Endothelial cell of umbilical vein (primary cell): ENCODE data around the gene XYLB. TPM values are rescaled to one million over a fixed set of nuclear protein-coding genes. Genes with fewer than 3 reads are reported as not detected.

Experiments
- BruUV-seq: library from RNA; stranded (reverse); fragments of 400-500 nt; replicated peaks from 2 replicates; lab custom pipeline; 2021; lab: Mats Ljungman, UMichigan
- CTCF ChIA-PET: fragments of 300-600, 350-600 bp; sonication (Branson Sonifier 250); formaldehyde crosslinking; loops from one replicate; lab custom pipeline; 2021; ENCODE audit warnings: antibody characterized with exemption, inconsistent platforms; lab: Charles Lee
- POLR2A ChIA-PET: fragments of 300-600, 350-600 bp; sonication (Branson Sonifier 250); formaldehyde crosslinking; loops from one replicate; lab custom pipeline; 2021; ENCODE audit warnings: antibody characterized with exemption, inconsistent platforms; lab: Charles Lee
- DNase-seq: peaks from one replicate; pipeline ENCODE4 v3.0.0-alpha.2; 2011; ENCODE audit warnings: low read depth, low spot score
- FAIRE-seq: peaks from 2 replicates; lab custom pipeline; 2011; peaks lifted over from hg19 to GRCh38; lab: Jason Lieb, UNC
- H2AFZ ChIP-seq: 2 replicates; pipeline ENCODE4 v1.6.0; 2012; ENCODE audit warnings: low read depth, low read length, control low read depth, inconsistent platforms
- H3K27ac ChIP-seq: 2 replicates; pipeline ENCODE4 v1.5.1; 2011; ENCODE audit warnings: low read depth, mild to moderate bottlenecking, control low read depth, low read length, moderate library complexity; ENCODE audit not compliant: insufficient read depth
- H3K27me3 ChIP-seq, 2 experiments: 2 replicates each; pipeline versions ENCODE4 v1.6.0 to v1.6.1; 2011; ENCODE audit warnings: low read length in 2 of 2, mixed read lengths in 1 of 2; ENCODE audit not compliant: control insufficient read depth in 2 of 2, insufficient read depth in 2 of 2
- H3K36me3 ChIP-seq, 2 experiments: 2 replicates in 1 of 2; 3 replicates in 1 of 2; pipeline ENCODE4 v1.5.1; 2011; ENCODE audit warnings: low read length in 2 of 2, mild to moderate bottlenecking in 1 of 2, moderate library complexity in 1 of 2; ENCODE audit not compliant: control insufficient read depth in 2 of 2, insufficient read depth in 2 of 2; ENCODE audit errors: extremely low read depth in 1 of 2
- H3K4me1 ChIP-seq: 3 replicates; pipeline ENCODE4 v1.5.1; 2011; ENCODE audit warnings: mild to moderate bottlenecking, low read length; ENCODE audit not compliant: control insufficient read depth, insufficient read depth; ENCODE audit errors: extremely low read depth
- H3K4me2 ChIP-seq: 2 replicates; pipeline ENCODE4 v1.6.1; 2011; ENCODE audit warnings: low read length, control low read depth, mixed read lengths; ENCODE audit not compliant: insufficient read depth
- H3K4me3 ChIP-seq, 3 experiments: fragments of 200-600 bp in 1 of 3; sonication (generic), shearing (Covaris generic) in 1 of 3; replicated peaks in 1 of 3; 2 replicates each; pipeline ENCODE4 v1.5.1; 2011 to 2016; ENCODE audit warnings: control low read depth in 3 of 3, low read length in 3 of 3, mild to moderate bottlenecking in 2 of 3, inconsistent platforms in 1 of 3, low read depth in 1 of 3, moderate library complexity in 1 of 3; ENCODE audit not compliant: insufficient read depth in 1 of 3
- H3K79me2 ChIP-seq: 2 replicates; pipeline ENCODE4 v1.6.0; 2012; ENCODE audit warnings: low read length, inconsistent platforms; ENCODE audit not compliant: control insufficient read depth, insufficient read depth
- H3K9ac ChIP-seq: replicated peaks from 2 replicates; pipeline ENCODE3; 2011; ENCODE audit warnings: low read length, control low read depth; ENCODE audit not compliant: insufficient read depth; ENCODE audit errors: extremely low read depth
- H3K9me1 ChIP-seq: replicated peaks from 3 replicates; pipeline ENCODE4 v1.6.0; 2011; ENCODE audit warnings: mild to moderate bottlenecking, low read length; ENCODE audit not compliant: control insufficient read depth, insufficient read depth; ENCODE audit errors: extremely low read depth
- H3K9me3 ChIP-seq: replicated peaks from 2 replicates; pipeline ENCODE4 v1.5.1; 2012; ENCODE audit warnings: low read length, inconsistent platforms; ENCODE audit not compliant: control insufficient read depth, insufficient read depth
- H4K20me1 ChIP-seq: replicated peaks from 2 replicates; pipeline ENCODE3; 2011; ENCODE audit warnings: mild to moderate bottlenecking, low read length; ENCODE audit not compliant: control insufficient read depth, insufficient read depth; ENCODE audit errors: extremely low read depth
- CTCF ChIP-seq, 2 donors: IDR thresholded peaks; 1 replicate in 1 of 2; 2 replicates in 1 of 2; pipeline ENCODE4 v1.5.1; 2011; ENCODE audit warnings: low read length in 2 of 2, mild to moderate bottlenecking in 2 of 2, moderate library complexity in 2 of 2, control low read depth in 1 of 2, inconsistent platforms in 1 of 2, low read depth in 1 of 2; ENCODE audit not compliant: insufficient read depth in 1 of 2; ENCODE audit errors: extremely low read depth in 1 of 2
- EZH2 ChIP-seq: IDR thresholded peaks from 2 replicates; pipeline ENCODE4 v1.6.1; 2012; ENCODE audit warnings: borderline replicate concordance, low read depth, mild to moderate bottlenecking, moderate library complexity, low read length, inconsistent platforms; ENCODE audit not compliant: severe bottlenecking
- FOS ChIP-seq: IDR thresholded peaks from 2 replicates; pipeline ENCODE4 v1.6.1; 2011; ENCODE audit warnings: mild to moderate bottlenecking, low read length, moderate library complexity, borderline replicate concordance; ENCODE audit not compliant: insufficient read depth
- GATA2 ChIP-seq: IDR thresholded peaks from 2 replicates; pipeline ENCODE4 v1.7.0; 2011; ENCODE audit warnings: low read depth, mild to moderate bottlenecking, moderate library complexity, mixed read lengths, low read length; ENCODE audit not compliant: insufficient read length, insufficient read depth
- JUN ChIP-seq: IDR thresholded peaks from 2 replicates; pipeline ENCODE4 v1.6.1; 2011; ENCODE audit warnings: borderline replicate concordance, low read depth; ENCODE audit not compliant: insufficient read length, insufficient read depth
- MAX ChIP-seq: IDR thresholded peaks from 2 replicates; pipeline ENCODE4 v1.6.1; 2011; ENCODE audit not compliant: insufficient read depth, insufficient read length
- MYC ChIP-seq: IDR thresholded peaks from one replicate; pipeline ENCODE4 v1.6.1; 2011; ENCODE audit warnings: mild to moderate bottlenecking, low read depth, low read length
- POLR2A ChIP-seq: IDR thresholded peaks from 2 replicates; pipeline ENCODE4 v1.6.1; 2012; ENCODE audit warnings: low read depth, mild to moderate bottlenecking, control low read depth, low read length
- POLR2AphosphoS5 ChIP-seq: IDR thresholded peaks from 2 replicates; pipeline ENCODE4 v1.6.1; 2012; ENCODE audit warnings: low read depth, mild to moderate bottlenecking, control low read depth, low read length, moderate library complexity; ENCODE audit not compliant: insufficient read depth
- dilution Hi-C: fragments of 300-500 bp; cut with MboI; formaldehyde crosslinking; loops from one replicate; pipeline ENCODE4 v1.15.0; 2019; ENCODE audit warnings: low sequenced_read_pairs; ENCODE audit not compliant: extremely low pct_ligation_motif_present
- intact Hi-C: fragments of 100-400 bp; cut with micrococcal nuclease; formaldehyde crosslinking; loops from one replicate; pipeline ENCODE4 v1.10.0; 2022
- polyA plus RNA-seq, 4 experiments: library from polyadenylated mRNA; depleted of rRNA in 3 of 4; stranded (reverse) in 3 of 4; unstranded in 1 of 4; fragments of >200 nt; gene quantifications; 2 replicates each; pipeline versions ENCODE4 v1.2.1 to v1.2.3, GENCODE V29; 2011 to 2012; ENCODE audit warnings: missing spikeins in 1 of 4
- total RNA-seq: library from RNA; stranded (reverse); gene quantifications from 2 replicates; pipeline ENCODE4 v1.2.3, GENCODE V29; 2021

Gene XYLB
- total and polyA plus RNA-seq, 2 donors (not counting 3 experiments of a cell fraction or from before 2014, with no cell fraction given) = 3.7 to 4.3 TPM

GRCh38 chr3:38379201-38379770 lies 32.7 kb downstream of the XYLB start:
- H3K4me3 ChIP-seq = no peak overlapping the region
- no TSS peak for BruUV-seq
- no peak for FAIRE-seq
- no peak for TF ChIP-seq EZH2
- no peak for TF ChIP-seq JUN
- H3K79me2 ChIP-seq = no peaks in the 10 kb centered on the region
- intact Hi-C loops (no loop called here), dilution Hi-C loops (no loop called here)
- H3K4me1 ChIP-seq = no peaks in the 10 kb centered on the region
- peaks cover 0 to 12% of the 10 kb centered on the region in 2 experiments for H3K36me3 ChIP-seq
- H3K27me3 ChIP-seq = no peaks in the 10 kb centered on the region
- H3K4me2 ChIP-seq = no peak overlapping the region
- H3K27ac ChIP-seq = no peak overlapping the region
- H3K9ac ChIP-seq = no peak overlapping the region
- no peaks in the 10 kb centered on the region for H3K9me3 ChIP-seq
- CTCF ChIA-PET = interaction anchor here (1.4 kb wide), 1 partner anchor 12 kb away, joined by 3 read pairs; no protein-coding TSS in a partner anchor
- no peaks in the 10 kb centered on the region for H4K20me1 ChIP-seq
- no peak overlapping the region for H2AFZ ChIP-seq
- POLR2A ChIA-PET = no interaction called here
- no peaks in the 10 kb centered on the region for H3K9me1 ChIP-seq
- no peak for DNase-seq

- H3K4me3 ChIP-seq = no peak overlapping the region
- no peak overlapping the region for H3K27ac ChIP-seq
- no peak for FAIRE-seq
- DNase-seq = no peak
- no TSS peak for BruUV-seq
- H3K9me1 ChIP-seq = no peaks in the 10 kb centered on the region
- no peak overlapping the region for H3K4me2 ChIP-seq
- CTCF ChIA-PET = no interaction called here
- H4K20me1 ChIP-seq = no peaks in the 10 kb centered on the region
- H3K36me3 ChIP-seq = peaks cover 0 to 8% of the 10 kb centered on the region in 2 experiments
- H3K27me3 ChIP-seq = no peaks in the 10 kb centered on the region
- H3K9me3 ChIP-seq = no peaks in the 10 kb centered on the region
- no peak overlapping the region for H3K9ac ChIP-seq
- intact Hi-C loops (no loop called here), dilution Hi-C loops (no loop called here)
- no peaks in the 10 kb centered on the region for H3K79me2 ChIP-seq
- POLR2A ChIA-PET = no interaction called here
- no peak for TF ChIP-seq MYC
- TF ChIP-seq FOS = no peak
- no peak for TF ChIP-seq CTCF (IDR thresholded peaks at IDR 0.05; ENCODE audit: extremely low read depth in 1 of 2, insufficient read depth in 1 of 2, low read depth in 1 of 2, low read length in 2 of 2)
- no peak for TF ChIP-seq EZH2
- TF ChIP-seq POLR2AphosphoS5 = no peak
- TF ChIP-seq GATA2 = no peak
- no peak for TF ChIP-seq JUN
- TF ChIP-seq POLR2A = no peak
- TF ChIP-seq MAX = no peak
- no peaks in the 10 kb centered on the region for H3K4me1 ChIP-seq
- H2AFZ ChIP-seq = no peak overlapping the region
These were observed 36.0 kb downstream of the XYLB start for GRCh38 chr3:38382506-38383080.
